ENCODE measurements around the gene CYP26B1. TPM values are rescaled to one million over a fixed set of nuclear protein-coding genes. Genes with fewer than 3 reads are reported as not detected.

The CYP26B1 gene
- total RNA-seq, 1 donor from 2014 or later = 1.1 TPM

DNA sequence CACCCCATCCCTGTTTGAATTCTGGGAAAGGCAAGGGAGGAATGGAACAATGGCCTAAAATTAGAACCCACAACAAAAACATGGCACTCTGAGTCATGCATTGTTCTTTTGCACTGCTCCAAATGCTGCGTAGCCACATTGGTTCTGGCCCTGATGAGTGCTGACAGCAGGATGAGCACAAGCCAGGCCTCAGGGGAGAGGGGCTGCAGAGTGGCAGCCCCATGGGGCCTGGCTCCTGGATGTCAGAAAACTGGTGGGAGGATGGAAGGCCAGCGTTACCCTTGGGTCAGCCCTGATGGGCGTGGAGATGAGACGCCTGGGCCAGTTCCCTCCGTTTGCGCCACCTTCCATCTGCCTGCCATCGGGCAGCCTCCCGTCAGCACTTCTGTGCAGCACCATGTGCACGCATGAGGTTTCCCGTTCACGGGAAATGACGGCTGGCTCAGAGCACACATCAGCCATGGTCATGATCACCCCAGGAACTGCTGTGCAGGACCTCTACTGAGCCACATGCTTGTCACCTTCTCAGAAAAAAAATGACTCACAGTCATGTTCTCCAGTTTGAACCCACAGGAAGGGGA is 65.6 kb downstream of the CYP26B1 start:
- Histone ChIP-seq H3K4me3 (ENCODE audit: low read depth, low read length) (no peak overlapping the region), H3K36me3 (ENCODE audit: control insufficient read depth, insufficient read depth, low read length) (no peaks in the 10 kb centered on the region), H3K27me3 (ENCODE audit: control insufficient read depth, insufficient read depth, low read length) (no peaks in the 10 kb centered on the region)
- TF ChIP-seq, protein P1, sequence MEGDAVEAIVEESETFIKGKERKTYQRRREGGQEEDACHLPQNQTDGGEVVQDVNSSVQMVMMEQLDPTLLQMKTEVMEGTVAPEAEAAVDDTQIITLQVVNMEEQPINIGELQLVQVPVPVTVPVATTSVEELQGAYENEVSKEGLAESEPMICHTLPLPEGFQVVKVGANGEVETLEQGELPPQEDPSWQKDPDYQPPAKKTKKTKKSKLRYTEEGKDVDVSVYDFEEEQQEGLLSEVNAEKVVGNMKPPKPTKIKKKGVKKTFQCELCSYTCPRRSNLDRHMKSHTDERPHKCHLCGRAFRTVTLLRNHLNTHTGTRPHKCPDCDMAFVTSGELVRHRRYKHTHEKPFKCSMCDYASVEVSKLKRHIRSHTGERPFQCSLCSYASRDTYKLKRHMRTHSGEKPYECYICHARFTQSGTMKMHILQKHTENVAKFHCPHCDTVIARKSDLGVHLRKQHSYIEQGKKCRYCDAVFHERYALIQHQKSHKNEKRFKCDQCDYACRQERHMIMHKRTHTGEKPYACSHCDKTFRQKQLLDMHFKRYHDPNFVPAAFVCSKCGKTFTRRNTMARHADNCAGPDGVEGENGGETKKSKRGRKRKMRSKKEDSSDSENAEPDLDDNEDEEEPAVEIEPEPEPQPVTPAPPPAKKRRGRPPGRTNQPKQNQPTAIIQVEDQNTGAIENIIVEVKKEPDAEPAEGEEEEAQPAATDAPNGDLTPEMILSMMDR (IDR thresholded peaks at IDR 0.05; ENCODE audit: insufficient read depth, low read length, poor library complexity, severe bottlenecking) = no peak
- DNase-seq (ENCODE audit: low read depth) = no peak

DNA sequence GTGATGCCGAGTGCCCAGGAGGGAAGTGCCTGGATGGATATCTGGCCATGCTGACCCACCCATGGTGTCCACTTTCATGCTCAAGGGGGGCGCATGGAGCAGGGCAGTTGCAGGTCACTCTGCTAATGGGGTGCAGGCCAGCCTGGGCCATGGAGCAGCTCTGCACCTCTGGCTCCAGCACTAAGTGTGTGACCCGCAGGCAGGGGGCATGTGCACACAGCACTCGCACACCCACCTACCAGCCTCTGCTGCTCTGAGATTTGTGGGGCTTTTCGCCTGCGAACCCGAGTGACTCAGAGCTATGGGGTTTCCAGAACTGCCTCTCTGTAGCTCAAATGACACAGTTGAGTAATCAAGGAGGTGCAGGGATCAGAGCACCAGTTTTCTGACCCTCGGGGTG is 66.2 kb downstream of the CYP26B1 start:
- Histone ChIP-seq H3K27me3 (ENCODE audit: control insufficient read depth, insufficient read depth, low read length) (no peaks in the 10 kb centered on the region), H3K4me3 (ENCODE audit: low read depth, low read length) (no peak overlapping the region), H3K36me3 (ENCODE audit: control insufficient read depth, insufficient read depth, low read length) (no peaks in the 10 kb centered on the region)
- TF ChIP-seq, protein P1 (IDR thresholded peaks at IDR 0.05; ENCODE audit: insufficient read depth, low read length, poor library complexity, severe bottlenecking) = no peak
- DNase-seq (ENCODE audit: low read depth) = no peak

DNA sequence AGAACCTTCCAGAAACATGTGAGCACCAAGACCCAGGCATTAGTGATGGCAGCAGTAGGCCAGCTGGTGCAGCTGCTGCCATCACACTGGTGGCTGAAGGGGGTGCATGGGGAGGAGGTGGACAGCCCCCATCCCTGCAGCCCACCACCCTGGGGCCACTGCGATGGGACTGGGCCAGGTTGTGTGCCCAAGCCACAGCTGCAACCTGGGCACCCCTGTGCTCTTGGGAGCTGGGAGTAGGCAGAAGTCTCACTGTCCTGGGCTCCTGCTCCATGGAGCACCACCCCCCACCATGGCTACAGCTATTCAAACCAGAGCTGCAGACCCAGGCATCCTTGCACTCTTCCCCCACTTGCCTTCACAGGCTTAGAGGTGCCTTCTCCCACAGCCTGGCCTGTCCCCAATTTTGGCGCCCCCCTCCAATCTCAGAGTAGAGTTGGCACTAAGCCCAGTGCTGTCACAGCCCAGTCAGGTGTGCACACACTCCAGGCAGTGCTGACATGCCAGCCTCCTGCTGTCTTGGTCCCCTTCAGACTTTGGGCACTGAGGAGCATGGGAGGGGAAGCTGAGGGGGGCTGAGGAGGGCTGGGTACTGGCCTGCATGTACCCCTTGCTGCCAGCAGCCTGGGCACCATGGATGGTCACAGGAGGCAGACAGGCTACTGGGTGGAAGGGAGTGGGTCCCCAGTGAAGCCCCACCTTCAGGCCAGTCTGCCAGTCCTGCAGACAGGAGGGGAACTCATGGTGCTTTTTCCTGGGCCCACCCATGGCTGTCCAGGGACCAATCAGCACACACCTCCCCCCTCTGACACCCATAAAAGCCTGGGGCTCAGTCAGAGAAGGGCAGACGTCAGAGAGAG is 67.1 kb downstream of the CYP26B1 start:
- TF ChIP-seq, protein P1 (IDR thresholded peaks at IDR 0.05; ENCODE audit: insufficient read depth, low read length, poor library complexity, severe bottlenecking) = no peak
- H3K36me3 ChIP-seq (ENCODE audit: control insufficient read depth, insufficient read depth, low read length) = no peaks in the 10 kb centered on the region
- no peak for DNase-seq (ENCODE audit: low read depth)
- no peaks in the 10 kb centered on the region for H3K27me3 ChIP-seq (ENCODE audit: control insufficient read depth, insufficient read depth, low read length)
- no peak overlapping the region for H3K4me3 ChIP-seq (ENCODE audit: low read depth, low read length)

All from kidney epithelial cell (primary cell).